Activated T-helper 17 cell treated with anti-CD3 and anti-CD28 coated beads, Interleukin-2, amount 50 U/mL, for 72 hours (primary cell): ENCODE measurements around the gene SLC8B1. TPM values are rescaled to one million over a fixed set of nuclear protein-coding genes. Genes with fewer than 3 reads are reported as not detected.

Experiments
- ATAC-seq: fragments of 150-1000 bp; cut with Tn5 transposase; replicated peaks from 2 replicates; pipeline ENCODE4 v1.10.0; 2021; ENCODE audit warnings: mild to moderate bottlenecking, moderate library complexity
- H3K27ac Mint-ChIP-seq: one replicate; pipeline ENCODE4 v1.8.0; 2022; ENCODE audit warnings: mixed read lengths
- H3K27me3 Mint-ChIP-seq: one replicate; pipeline ENCODE4 v1.8.0; 2022; ENCODE audit warnings: mixed read lengths
- H3K36me3 Mint-ChIP-seq: one replicate; pipeline ENCODE4 v1.8.0; 2022; ENCODE audit warnings: low read depth, mild to moderate bottlenecking, mixed read lengths
- H3K4me1 Mint-ChIP-seq: one replicate; pipeline ENCODE4 v1.8.0; 2022; ENCODE audit warnings: mixed read lengths
- H3K4me3 Mint-ChIP-seq: one replicate; pipeline ENCODE4 v1.8.0; 2022; ENCODE audit warnings: mild to moderate bottlenecking, mixed read lengths
- H3K9me3 Mint-ChIP-seq: one replicate; pipeline ENCODE4 v1.8.0; 2022; ENCODE audit warnings: mixed read lengths
- total RNA-seq, 2 donors: library from RNA; stranded (reverse); gene quantifications; one replicate each; pipeline ENCODE4 v1.2.3, GENCODE V29; 2022

SLC8B1 gene
- total RNA-seq, 2 donors from 2014 or later: 23.2 to 28.4 TPM

DNA sequence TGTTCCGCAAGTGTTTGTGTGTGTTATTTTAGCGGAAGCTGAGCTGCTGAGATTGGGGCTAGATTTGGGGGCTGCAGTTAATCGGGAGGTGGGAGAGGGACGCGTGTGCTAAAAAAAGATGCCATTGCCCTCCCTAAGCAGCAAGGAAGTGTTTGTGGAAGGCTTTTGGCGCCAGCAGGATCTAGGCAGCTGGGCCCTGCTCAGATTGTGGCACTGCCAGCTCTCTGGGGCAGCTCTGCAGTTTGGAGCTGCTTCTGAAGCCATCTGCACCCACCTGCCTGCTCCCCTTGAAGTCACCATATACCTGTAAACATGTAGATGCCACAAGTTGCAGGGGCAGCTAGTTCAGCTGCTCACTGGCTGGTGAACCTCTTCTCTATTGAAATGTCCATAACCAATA is 84.9 kb downstream of the SLC8B1 start:
- Mint-ChIP-seq H3K4me1 (no peaks in the 10 kb centered on the region), H3K27ac (no peak overlapping the region), H3K27me3 (no peaks in the 10 kb centered on the region), H3K9me3 (no peaks in the 10 kb centered on the region), H3K36me3 (peaks cover 44% of the 10 kb centered on the region), H3K4me3 (no peak overlapping the region)
- ATAC-seq: no peak

DNA sequence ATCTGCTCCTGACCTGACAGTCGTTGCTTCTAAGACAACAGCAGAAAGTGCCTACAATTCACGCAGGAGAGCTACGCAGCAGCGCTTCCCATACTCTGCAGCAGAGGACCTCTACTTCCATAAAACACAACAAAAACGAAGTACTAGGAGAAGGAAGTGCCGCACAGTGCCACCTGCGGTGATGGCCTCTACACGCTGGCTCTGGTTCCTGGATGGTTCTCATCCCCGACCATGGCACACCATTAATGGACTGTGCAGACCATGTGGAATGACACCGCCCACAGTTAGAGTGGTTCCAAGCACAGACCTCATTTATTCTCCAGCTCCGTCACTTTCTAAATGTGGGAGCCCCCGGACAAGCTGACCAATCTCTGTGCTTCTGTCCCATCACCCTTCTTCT is 85.4 kb downstream of the SLC8B1 start:
- Mint-ChIP-seq H3K27ac (no peak overlapping the region), H3K9me3 (no peaks in the 10 kb centered on the region), H3K4me1 (no peaks in the 10 kb centered on the region), H3K4me3 (no peak overlapping the region), H3K27me3 (no peaks in the 10 kb centered on the region), H3K36me3 (peaks cover 44% of the 10 kb centered on the region)
- ATAC-seq: no peak

DNA sequence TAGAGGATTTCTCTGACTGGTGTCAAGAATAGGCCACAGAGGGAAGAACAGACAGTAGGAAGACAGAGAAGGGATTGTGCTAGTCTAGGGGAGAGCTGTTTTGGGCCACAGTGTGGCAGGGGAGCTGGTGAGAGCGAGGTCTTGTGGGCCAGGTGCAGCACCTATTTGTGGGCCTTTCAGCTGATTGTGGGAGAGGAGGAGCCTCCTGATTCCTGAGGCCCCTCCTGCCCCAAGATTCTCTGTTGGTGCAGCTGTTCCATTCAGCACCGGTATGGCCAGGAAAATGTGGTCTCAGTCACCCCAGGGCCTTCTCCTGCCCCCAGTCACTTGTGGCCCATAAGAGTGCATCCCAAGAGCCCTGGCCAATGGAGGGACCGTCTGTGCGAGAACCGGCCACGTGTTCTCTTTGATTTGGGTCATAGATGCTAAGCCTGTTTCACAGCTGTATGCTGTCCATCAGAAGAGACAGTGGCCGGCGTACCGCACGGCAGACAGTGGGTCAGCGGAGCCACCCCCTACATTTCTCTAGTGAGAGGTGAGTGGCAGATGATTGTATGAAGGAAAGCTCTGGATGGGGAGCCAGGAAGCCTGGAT is 86.0 kb downstream of the SLC8B1 start:
- no peaks in the 10 kb centered on the region for H3K27me3 Mint-ChIP-seq
- H3K9me3 Mint-ChIP-seq: no peaks in the 10 kb centered on the region
- no peak overlapping the region for H3K4me3 Mint-ChIP-seq
- peak overlapping the region; percentile 15 for H3K27ac Mint-ChIP-seq
- no peaks in the 10 kb centered on the region for H3K4me1 Mint-ChIP-seq
- no peak for ATAC-seq
- peaks cover 44% of the 10 kb centered on the region for H3K36me3 Mint-ChIP-seq

Other genes with a start within 250 kb of the SLC8B1 start
- gene RASAL1, start 199.3 kb downstream of the SLC8B1 start, total RNA-seq: 10 to 100 TPM in 1 of 2 donors, 1 to 10 TPM in 1; 1.0 to 21.3 TPM
- gene CFAP73, start 185.4 kb downstream of the SLC8B1 start, total RNA-seq: 1 to 10 TPM in 1 of 2 donors, under 1 TPM in 1; 0.32 to 1.2 TPM
- 10 to 100 TPM; 47.4 to 86.9 TPM for gene DDX54, start 149.6 kb downstream of the SLC8B1 start, total RNA-seq
- gene RITA1, start 149.4 kb downstream of the SLC8B1 start, total RNA-seq: 10 to 100 TPM; 14.2 to 23.9 TPM
- 10 to 100 TPM; 29.4 to 67.7 TPM for gene TPCN1, start 113.6 kb downstream of the SLC8B1 start, total RNA-seq
- 10 to 100 TPM; 18.5 to 21.5 TPM for gene PLBD2, start 23.5 kb upstream of the SLC8B1 start, total RNA-seq
- not detected for gene SDS, start 68.8 kb upstream of the SLC8B1 start, total RNA-seq
- gene SDSL, start 87.3 kb upstream of the SLC8B1 start, total RNA-seq: under 1 TPM; 0.24 to 0.69 TPM
- gene LHX5, start 136.8 kb upstream of the SLC8B1 start, total RNA-seq: not detected